HepG2 (cell line): Measurements from ENCODE around the gene SSX2IP. TPM values are rescaled to one million over a fixed set of nuclear protein-coding genes. Genes with fewer than 3 reads are reported as not detected.

Source experiments
- ATAC-seq: fragments of 200-7000 bp; cut with Tn5 transposase; 3 replicates; pipeline ENCODE4 v1.9.1; 2020; ENCODE audit warnings: mild to moderate bottlenecking, moderate library complexity
- BruUV-seq: library from RNA; stranded (reverse); fragments of 400-500 nt; replicated peaks from 2 replicates; lab custom pipeline; 2021; lab: Mats Ljungman, UMichigan
- CTCF ChIA-PET: fragments of 300-600 bp; formaldehyde crosslinking; extraction: SDS; loops from one replicate; lab custom pipeline; 2021; ENCODE audit warnings: low total read pairs, inconsistent platforms, low intra/inter-chr PET ratio; lab: Yijun Ruan, JAX
- POLR2A ChIA-PET: fragments of 350-600 bp; sonication (Branson Sonifier 250); formaldehyde crosslinking; loops from one replicate; lab custom pipeline; 2020; ENCODE audit warnings: antibody characterized with exemption, inconsistent platforms; lab: Yijun Ruan, JAX
- DNase-seq: peaks from one replicate; pipeline ENCODE4 v3.0.0-alpha.2; 2015; ENCODE audit warnings: low spot score
- FAIRE-seq: peaks from 3 replicates; lab custom pipeline; 2011; peaks lifted over from hg19 to GRCh38; lab: Jason Lieb, UNC
- H2AFZ ChIP-seq: one replicate; pipeline ENCODE4 v1.6.1; 2011; ENCODE audit warnings: low read length, inconsistent platforms
- H3K27ac ChIP-seq: fragments of 300-600 bp; 3 replicates; pipeline ENCODE4 v1.8.0; 2011; ENCODE audit warnings: mixed run types, mild to moderate bottlenecking, mixed read lengths, low read length, inconsistent platforms; ENCODE audit not compliant: insufficient read depth; ENCODE audit errors: extremely low read length
- H3K27me3 ChIP-seq, 2 experiments: fragments of 200-600 bp in 1 of 2; 2 replicates in 1 of 2; 3 replicates in 1 of 2; pipeline versions ENCODE4 v1.6.0 to v1.8.0; 2011; ENCODE audit warnings: low read length in 2 of 2, mild to moderate bottlenecking in 2 of 2, moderate library complexity in 2 of 2, inconsistent platforms in 1 of 2; ENCODE audit not compliant: insufficient read depth in 2 of 2, control insufficient read depth in 1 of 2
- H3K36me3 ChIP-seq, 2 experiments: fragments of 200-600 bp in 1 of 2; replicated peaks in 1 of 2; 2 replicates in 1 of 2; 3 replicates in 1 of 2; pipeline versions ENCODE4 v1.5.1 to v1.8.0; 2011; ENCODE audit warnings: low read length in 2 of 2, inconsistent platforms in 1 of 2; ENCODE audit not compliant: insufficient read depth in 2 of 2, control insufficient read depth in 1 of 2
- H3K4me1 ChIP-seq: 2 replicates; pipeline ENCODE4 v1.5.1; 2012; ENCODE audit warnings: low read length, inconsistent platforms; ENCODE audit not compliant: insufficient read depth
- H3K4me2 ChIP-seq: 2 replicates; pipeline ENCODE4 v1.6.0; 2011; ENCODE audit warnings: low read depth, low read length, inconsistent platforms
- H3K4me3 ChIP-seq, 3 experiments: fragments of 200-600 bp in 1 of 3; sonication (generic), shearing (Covaris generic) in 1 of 3; replicated peaks in 1 of 3; 2 replicates each; pipeline ENCODE4 v1.5.1; 2011 to 2016; ENCODE audit warnings: low read length in 3 of 3, inconsistent platforms in 2 of 3, low read depth in 2 of 3, mild to moderate bottlenecking in 2 of 3, control low read depth in 1 of 3, mixed read lengths in 1 of 3; ENCODE audit not compliant: insufficient read depth in 1 of 3
- H3K79me2 ChIP-seq: one replicate; pipeline ENCODE4 v1.6.1; 2011; ENCODE audit warnings: low read length, inconsistent platforms; ENCODE audit not compliant: insufficient read depth
- H3K9ac ChIP-seq: 2 replicates; pipeline ENCODE4 v1.6.0; 2011; ENCODE audit warnings: mild to moderate bottlenecking, low read depth, low read length, inconsistent platforms; ENCODE audit not compliant: insufficient read depth
- H3K9me3 ChIP-seq: 2 replicates; pipeline ENCODE4 v1.5.1; 2012; ENCODE audit warnings: mild to moderate bottlenecking, low read length
- H4K20me1 ChIP-seq: 2 replicates; pipeline ENCODE4 v1.6.0; 2011; ENCODE audit warnings: inconsistent platforms, mild to moderate bottlenecking, low read length, moderate library complexity; ENCODE audit not compliant: insufficient read depth
- AHR ChIP-seq: IDR thresholded peaks from 2 replicates; pipeline ENCODE4 v1.6.1; 2018; ENCODE audit warnings: missing genetic modification reagents, missing compliant biosample characterization
- ATF4 ChIP-seq, 2 experiments: fragments of 450-650 bp in 1 of 2; sonication (generic) in 1 of 2; formaldehyde crosslinking; IDR thresholded peaks; 2 replicates each; pipeline versions ENCODE4 v1.5.0 to v1.8.0; 2020 to 2022; ENCODE audit warnings: mild to moderate bottlenecking in 1 of 2, missing genetic modification reagents in 1 of 2
- NCOA2 ChIP-seq: sonication (generic); formaldehyde crosslinking; IDR thresholded peaks from 2 replicates; pipeline ENCODE4 v1.8.0; 2022; ENCODE audit warnings: inconsistent platforms
- NFE2L2 ChIP-seq: fragments of 150-350 bp; IDR thresholded peaks from 2 replicates; pipeline ENCODE4 v1.6.1; 2014; ENCODE audit warnings: low read length
- NR0B2 ChIP-seq: sonication (generic); formaldehyde crosslinking; IDR thresholded peaks from 2 replicates; pipeline ENCODE4 v1.4.0; 2020; ENCODE audit warnings: mild to moderate bottlenecking, missing genetic modification reagents
- SMC3 ChIP-seq: IDR thresholded peaks from 2 replicates; pipeline ENCODE4 v1.6.1; 2011; ENCODE audit warnings: low read length, improper control_type of control experiment
- TBX3 ChIP-seq: fragments of 450-650 bp; IDR thresholded peaks from 2 replicates; pipeline ENCODE4 v1.6.1; 2017; ENCODE audit warnings: antibody characterized with exemption, mild to moderate bottlenecking, inconsistent platforms, borderline replicate concordance
- ZFY ChIP-seq: sonication (generic); formaldehyde crosslinking; IDR thresholded peaks from 2 replicates; pipeline ENCODE4 v1.4.0; 2020; ENCODE audit warnings: missing genetic modification reagents
- ZNF761 ChIP-seq: sonication (generic); formaldehyde crosslinking; conservative IDR thresholded peaks from 2 replicates; pipeline ENCODE4 v1.4.0; 2020; ENCODE audit warnings: mild to moderate bottlenecking, missing genetic modification reagents
- ZNF891 ChIP-seq: sonication (generic); formaldehyde crosslinking; IDR thresholded peaks from 2 replicates; pipeline ENCODE4 v1.5.0; 2020; ENCODE audit warnings: mild to moderate bottlenecking, missing genetic modification reagents
- WGBS: methylation state at CpG from one replicate; pipeline ENCODE4 v1.1.6; 2017; ENCODE audit warnings: low lambda C conversion rate; 5-methylcytosine and 5-hydroxymethylcytosine counted together
- in situ Hi-C: cut with HindIII; loops from 2 replicates; pipeline ENCODE4 v1.10.0; 2017; ENCODE audit warnings: low pct_unique_long_range_greater_than_20kb; ENCODE audit not compliant: extremely low pct_ligation_motif_present
- intact Hi-C: fragments of 100-400 bp; cut with micrococcal nuclease; formaldehyde crosslinking; loops from one replicate; pipeline ENCODE4 v1.10.0; 2022; ENCODE audit not compliant: unreplicated experiment
- polyA plus RNA-seq, 8 experiments: library from polyadenylated mRNA; depleted of rRNA in 3 of 8; stranded (reverse) in 7 of 8; unstranded in 1 of 8; fragments of >200 nt; fragmentation: Illumina TruSeq in 4 of 8; extraction: Trizol in 4 of 8; gene quantifications; 2 replicates each; pipeline versions ENCODE4 v1.2.1 to v1.2.3, GENCODE V29; 2011 to 2016; ENCODE audit warnings: low read depth in 4 of 8, missing spikeins in 1 of 8, mixed read lengths in 1 of 8; ENCODE audit not compliant: insufficient read depth in 1 of 8
- total RNA-seq, 5 experiments: library from RNA; depleted of rRNA; stranded (reverse); fragments of >200 nt; fragmentation: Illumina TruSeq; extraction: Trizol; gene quantifications; 2 replicates each; pipeline ENCODE4 v1.2.3, GENCODE V29; 2016; ENCODE audit warnings: low read depth in 1 of 5
- TF ChIP-seq, protein P1 (sequence below): IDR thresholded peaks from 2 replicates; pipeline ENCODE4 v1.6.1; 2012; ENCODE audit warnings: low read depth, low read length, improper control_type of control experiment

The SSX2IP gene
- total and polyA plus RNA-seq, 2 of the 13 experiments (the other 11 are each of a cell fraction or from before 2014, with no cell fraction given) = 2.7 to 23.7 TPM

DNA sequence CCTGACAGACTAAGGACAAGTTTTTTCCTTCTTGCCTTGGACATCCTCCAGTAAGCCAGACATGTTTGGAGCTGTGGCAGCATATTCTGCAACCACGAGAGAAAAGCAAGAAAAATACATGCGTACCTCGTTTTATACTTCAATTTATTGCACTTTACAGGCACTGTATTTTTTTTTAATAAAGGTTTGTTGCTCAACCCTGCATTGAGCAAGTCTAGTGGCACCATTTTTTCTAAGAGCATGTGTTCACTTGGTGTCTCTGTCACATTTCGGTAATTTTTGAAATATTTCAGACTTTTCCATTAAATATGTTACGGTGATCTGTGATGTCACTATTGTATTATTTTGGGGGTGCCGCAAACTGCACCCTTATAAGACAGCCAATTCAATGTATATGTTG, 2.1 kb upstream of the SSX2IP start:
- no peak for DNase-seq
- Histone ChIP-seq H3K27me3 (no peaks in the 10 kb centered on the region), H3K9me3 (no peaks in the 10 kb centered on the region), H3K4me3 (no peak overlapping the region), H3K79me2 (peaks cover 19% of the 10 kb centered on the region), H3K4me2 (peak overlapping the region; percentile 93; the same call in 1 of the 2 replicates), H3K9ac (no peak overlapping the region), H3K4me1 (peaks cover 37% of the 10 kb centered on the region), H3K36me3 (no peaks in the 10 kb centered on the region), H2AFZ (peak overlapping the region; percentile 49), H3K27ac (no peak overlapping the region), H4K20me1 (no peaks in the 10 kb centered on the region)
- intact Hi-C loops (no loop called here), in situ Hi-C loops (no loop called here)
- 72% methylated on average over 6 of the region's 6 CpGs for WGBS
- no peak for ATAC-seq
- POLR2A ChIA-PET = no interaction called here
- BruUV-seq = no TSS peak
- no peak for FAIRE-seq
- TF ChIP-seq SMC3 = no peak
- TF ChIP-seq ZNF761 (CRISPR knock-in tag) = no peak
- no peak for TF ChIP-seq AHR
- no peak for TF ChIP-seq ZFY (CRISPR knock-in tag)
- no peak for TF ChIP-seq TBX3
- TF ChIP-seq NR0B2 (CRISPR knock-in tag) = no peak
- TF ChIP-seq, protein P1, sequence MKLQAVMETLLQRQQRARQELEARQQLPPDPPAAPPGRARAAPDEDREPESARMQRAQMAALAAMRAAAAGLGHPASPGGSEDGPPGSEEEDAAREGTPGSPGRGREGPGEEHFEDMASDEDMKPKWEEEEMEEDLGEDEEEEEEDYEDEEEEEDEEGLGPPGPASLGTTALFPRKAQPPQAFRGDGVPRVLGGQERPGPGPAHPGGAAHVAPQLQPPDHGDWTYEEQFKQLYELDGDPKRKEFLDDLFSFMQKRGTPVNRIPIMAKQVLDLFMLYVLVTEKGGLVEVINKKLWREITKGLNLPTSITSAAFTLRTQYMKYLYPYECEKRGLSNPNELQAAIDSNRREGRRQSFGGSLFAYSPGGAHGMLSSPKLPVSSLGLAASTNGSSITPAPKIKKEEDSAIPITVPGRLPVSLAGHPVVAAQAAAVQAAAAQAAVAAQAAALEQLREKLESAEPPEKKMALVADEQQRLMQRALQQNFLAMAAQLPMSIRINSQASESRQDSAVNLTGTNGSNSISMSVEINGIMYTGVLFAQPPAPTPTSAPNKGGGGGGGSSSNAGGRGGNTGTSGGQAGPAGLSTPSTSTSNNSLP = no peak
- TF ChIP-seq NCOA2 = no peak
- no peak for TF ChIP-seq ATF4 (CRISPR knock-in tag; IDR thresholded peaks at IDR 0.05)
- no peak for TF ChIP-seq ZNF891 (CRISPR knock-in tag)
- no peak for TF ChIP-seq NFE2L2
- CTCF ChIA-PET = no interaction called here
